ENCODE results near the gene SCARB1. TPM values are rescaled to one million over a fixed set of nuclear protein-coding genes. Genes with fewer than 3 reads are reported as not detected.

Gene SCARB1
- total and polyA plus RNA-seq, 2 experiments from 2014 or later, result 31.0 to 62.5 TPM

DNA sequence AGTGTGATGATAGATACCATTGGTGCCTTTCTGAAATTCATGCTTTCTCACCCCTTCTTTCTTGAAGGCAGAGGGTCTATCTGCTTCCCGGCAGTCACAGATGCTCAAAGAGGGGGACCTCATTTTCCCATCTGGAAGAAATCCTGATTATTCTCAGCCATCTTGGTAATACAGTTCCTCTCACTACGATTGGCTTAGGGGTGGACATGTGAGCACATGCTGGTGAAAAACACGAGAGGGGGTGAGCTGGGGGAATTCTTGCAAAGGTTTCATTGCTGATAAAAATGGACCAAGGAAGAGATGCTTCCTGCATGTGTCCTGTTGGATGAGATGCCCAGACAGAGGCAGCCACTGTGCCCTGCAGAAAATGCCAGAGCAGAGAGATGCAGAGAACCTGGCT lies 13.8 kb upstream of the SCARB1 start:
- H3K27me3 Mint-ChIP-seq (ENCODE audit: insufficient read depth, low read depth, poor library complexity), result peaks cover 4% of the 10 kb centered on the region
- H3K9me2 ChIP-seq (ENCODE audit: insufficient read depth), result no peaks in the 10 kb centered on the region
- peaks cover 4% of the 10 kb centered on the region; the same call in 1 of the 3 replicates for H3K4me1 Mint-ChIP-seq
- H2AFZ ChIP-seq, result peak overlapping the region; percentile 25
- TF ChIP-seq CREB1 (CRISPR knock-in tag; IDR thresholded peaks at IDR 0.05; ENCODE audit: low read depth), result no peak
- no peak for TF ChIP-seq ZNF114 (CRISPR knock-in tag; IDR thresholded peaks at IDR 0.05)
- TF ChIP-seq EZH2phosphoT487 (IDR thresholded peaks at IDR 0.05; ENCODE audit: unreplicated experiment), result no peak
- no peak for TF ChIP-seq CTCF (conservative IDR thresholded peaks at IDR 0.05; ENCODE audit: low read depth in 2 of 2)
- no peak for TF ChIP-seq ZNF331 (CRISPR knock-in tag; IDR thresholded peaks at IDR 0.05; ENCODE audit: low read depth)
- TF ChIP-seq, protein P1, sequence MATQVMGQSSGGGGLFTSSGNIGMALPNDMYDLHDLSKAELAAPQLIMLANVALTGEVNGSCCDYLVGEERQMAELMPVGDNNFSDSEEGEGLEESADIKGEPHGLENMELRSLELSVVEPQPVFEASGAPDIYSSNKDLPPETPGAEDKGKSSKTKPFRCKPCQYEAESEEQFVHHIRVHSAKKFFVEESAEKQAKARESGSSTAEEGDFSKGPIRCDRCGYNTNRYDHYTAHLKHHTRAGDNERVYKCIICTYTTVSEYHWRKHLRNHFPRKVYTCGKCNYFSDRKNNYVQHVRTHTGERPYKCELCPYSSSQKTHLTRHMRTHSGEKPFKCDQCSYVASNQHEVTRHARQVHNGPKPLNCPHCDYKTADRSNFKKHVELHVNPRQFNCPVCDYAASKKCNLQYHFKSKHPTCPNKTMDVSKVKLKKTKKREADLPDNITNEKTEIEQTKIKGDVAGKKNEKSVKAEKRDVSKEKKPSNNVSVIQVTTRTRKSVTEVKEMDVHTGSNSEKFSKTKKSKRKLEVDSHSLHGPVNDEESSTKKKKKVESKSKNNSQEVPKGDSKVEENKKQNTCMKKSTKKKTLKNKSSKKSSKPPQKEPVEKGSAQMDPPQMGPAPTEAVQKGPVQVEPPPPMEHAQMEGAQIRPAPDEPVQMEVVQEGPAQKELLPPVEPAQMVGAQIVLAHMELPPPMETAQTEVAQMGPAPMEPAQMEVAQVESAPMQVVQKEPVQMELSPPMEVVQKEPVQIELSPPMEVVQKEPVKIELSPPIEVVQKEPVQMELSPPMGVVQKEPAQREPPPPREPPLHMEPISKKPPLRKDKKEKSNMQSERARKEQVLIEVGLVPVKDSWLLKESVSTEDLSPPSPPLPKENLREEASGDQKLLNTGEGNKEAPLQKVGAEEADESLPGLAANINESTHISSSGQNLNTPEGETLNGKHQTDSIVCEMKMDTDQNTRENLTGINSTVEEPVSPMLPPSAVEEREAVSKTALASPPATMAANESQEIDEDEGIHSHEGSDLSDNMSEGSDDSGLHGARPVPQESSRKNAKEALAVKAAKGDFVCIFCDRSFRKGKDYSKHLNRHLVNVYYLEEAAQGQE (IDR thresholded peaks at IDR 0.05; ENCODE audit: unreplicated experiment), result no peak
- H3K36me3 ChIP-seq (ENCODE audit: insufficient read depth), result no peaks in the 10 kb centered on the region
- no peaks in the 10 kb centered on the region for H3K79me2 ChIP-seq (replicated peaks; ENCODE audit: insufficient read depth)
- peaks cover 7% of the 10 kb centered on the region; the same call in 1 of the 2 replicates for H3K4me1 ChIP-seq (ENCODE audit: insufficient read depth)
- H3K27ac Mint-ChIP-seq, result no peak overlapping the region
- no peaks in the 10 kb centered on the region for H3F3A ChIP-seq (replicated peaks; ENCODE audit: low read depth)
- no peak for DNase-seq (ENCODE audit: low spot score)
- no peak overlapping the region for H3K4me3 Mint-ChIP-seq
- H3K4me2 ChIP-seq, result no peak overlapping the region
- H3K4me3 ChIP-seq, result no peak overlapping the region
- H3K27ac ChIP-seq (ENCODE audit: low read depth), result no peak overlapping the region
- no peak for ATAC-seq
- no peaks in the 10 kb centered on the region for H3K9me3 Mint-ChIP-seq
- no peaks in the 10 kb centered on the region for H4K20me1 ChIP-seq (replicated peaks; ENCODE audit: insufficient read depth)
- H3K36me3 Mint-ChIP-seq (ENCODE audit: low read depth), result no peaks in the 10 kb centered on the region
- H3K27me3 ChIP-seq (ENCODE audit: insufficient read depth), result no peaks in the 10 kb centered on the region

GRCh38 chr12:124876171-124876570 lies 12.5 kb upstream of the SCARB1 start:
- no peaks in the 10 kb centered on the region for H4K20me1 ChIP-seq (replicated peaks; ENCODE audit: insufficient read depth)
- no peaks in the 10 kb centered on the region for H3K9me2 ChIP-seq (ENCODE audit: insufficient read depth)
- no peak overlapping the region for H3K4me3 ChIP-seq
- no peak overlapping the region for H3K4me2 ChIP-seq
- ATAC-seq, result no peak
- H3K36me3 ChIP-seq (ENCODE audit: insufficient read depth), result no peaks in the 10 kb centered on the region
- no peaks in the 10 kb centered on the region for H3K27me3 Mint-ChIP-seq (ENCODE audit: insufficient read depth, low read depth, poor library complexity)
- no peaks in the 10 kb centered on the region for H3K27me3 ChIP-seq (ENCODE audit: insufficient read depth)
- DNase-seq (ENCODE audit: low spot score), result no peak
- no peaks in the 10 kb centered on the region for H3K79me2 ChIP-seq (replicated peaks; ENCODE audit: insufficient read depth)
- no peaks in the 10 kb centered on the region for H3K36me3 Mint-ChIP-seq (ENCODE audit: low read depth)
- no peak overlapping the region for H3K27ac ChIP-seq (ENCODE audit: low read depth)
- peaks cover 4% of the 10 kb centered on the region for H3K4me1 Mint-ChIP-seq
- H3K4me1 ChIP-seq (ENCODE audit: insufficient read depth), result peaks cover 2% of the 10 kb centered on the region; the same call in 1 of the 2 replicates
- no peak overlapping the region for H2AFZ ChIP-seq
- H3F3A ChIP-seq (replicated peaks; ENCODE audit: low read depth), result no peaks in the 10 kb centered on the region
- H3K9me3 Mint-ChIP-seq, result no peaks in the 10 kb centered on the region
- H3K4me3 Mint-ChIP-seq, result no peak overlapping the region
- no peak overlapping the region for H3K27ac Mint-ChIP-seq
- TF ChIP-seq NANOG (IDR thresholded peaks at IDR 0.05; ENCODE audit: borderline replicate concordance), result no peak
- TF ChIP-seq, protein P1 (IDR thresholded peaks at IDR 0.05; ENCODE audit: unreplicated experiment), result no peak

All from GM23338 (cell line).